Naive B cell (primary cell): Measurements from ENCODE around the gene TRMU. TPM values are rescaled to one million over a fixed set of nuclear protein-coding genes. Genes with fewer than 3 reads are reported as not detected.

ENCODE experiments used
- ATAC-seq, 2 donors: fragments of 150-1000 bp; cut with Tn5 transposase; 2 replicates each; pipeline ENCODE4 v1.10.0; 2021; ENCODE audit warnings: low read depth in 2 of 2, mild to moderate bottlenecking in 2 of 2, moderate library complexity in 2 of 2
- DNase-seq: peaks from one replicate; pipeline ENCODE4 v3.0.0; 2022
- H3K27ac Mint-ChIP-seq, 6 donors: one replicate each; pipeline ENCODE4 v1.8.0; 2020 to 2022; ENCODE audit warnings: mild to moderate bottlenecking in 6 of 6, mixed read lengths in 6 of 6, moderate library complexity in 5 of 6, inconsistent platforms in 2 of 6
- H3K27me3 Mint-ChIP-seq, 3 donors: one replicate each; pipeline ENCODE4 v1.8.0; 2021 to 2022; ENCODE audit warnings: mixed read lengths in 3 of 3, mild to moderate bottlenecking in 1 of 3
- H3K36me3 Mint-ChIP-seq, 2 donors: one replicate each; pipeline ENCODE4 v1.8.0; 2020 to 2022; ENCODE audit warnings: mixed read lengths in 2 of 2, inconsistent platforms in 1 of 2, mild to moderate bottlenecking in 1 of 2
- H3K4me1 Mint-ChIP-seq, 3 donors: one replicate each; pipeline ENCODE4 v1.8.0; 2020 to 2022; ENCODE audit warnings: mixed read lengths in 3 of 3, inconsistent platforms in 1 of 3, mild to moderate bottlenecking in 1 of 3, moderate library complexity in 1 of 3
- H3K4me3 Mint-ChIP-seq, 8 donors: one replicate each; pipeline ENCODE4 v1.8.0; 2020 to 2022; ENCODE audit warnings: mild to moderate bottlenecking in 8 of 8, mixed read lengths in 8 of 8, moderate library complexity in 8 of 8, inconsistent platforms in 2 of 8
- H3K9me3 Mint-ChIP-seq, 7 donors: one replicate each; pipeline ENCODE4 v1.8.0; 2020 to 2022; ENCODE audit warnings: mixed read lengths in 7 of 7, mild to moderate bottlenecking in 5 of 7, inconsistent platforms in 2 of 7, moderate library complexity in 1 of 7
- polyA plus RNA-seq, 6 donors: library from polyadenylated mRNA; unstranded; fragments of 300-500 nt; fragmentation: Illumina TruSeq; gene quantifications; one replicate each; pipeline ENCODE4 v1.2.3, GENCODE V29; 2021; ENCODE audit warnings: low read depth in 6 of 6

The TRMU gene
- polyA plus RNA-seq, 6 donors from 2014 or later, result 11.1 to 24.6 (median 17.4) TPM

DNA sequence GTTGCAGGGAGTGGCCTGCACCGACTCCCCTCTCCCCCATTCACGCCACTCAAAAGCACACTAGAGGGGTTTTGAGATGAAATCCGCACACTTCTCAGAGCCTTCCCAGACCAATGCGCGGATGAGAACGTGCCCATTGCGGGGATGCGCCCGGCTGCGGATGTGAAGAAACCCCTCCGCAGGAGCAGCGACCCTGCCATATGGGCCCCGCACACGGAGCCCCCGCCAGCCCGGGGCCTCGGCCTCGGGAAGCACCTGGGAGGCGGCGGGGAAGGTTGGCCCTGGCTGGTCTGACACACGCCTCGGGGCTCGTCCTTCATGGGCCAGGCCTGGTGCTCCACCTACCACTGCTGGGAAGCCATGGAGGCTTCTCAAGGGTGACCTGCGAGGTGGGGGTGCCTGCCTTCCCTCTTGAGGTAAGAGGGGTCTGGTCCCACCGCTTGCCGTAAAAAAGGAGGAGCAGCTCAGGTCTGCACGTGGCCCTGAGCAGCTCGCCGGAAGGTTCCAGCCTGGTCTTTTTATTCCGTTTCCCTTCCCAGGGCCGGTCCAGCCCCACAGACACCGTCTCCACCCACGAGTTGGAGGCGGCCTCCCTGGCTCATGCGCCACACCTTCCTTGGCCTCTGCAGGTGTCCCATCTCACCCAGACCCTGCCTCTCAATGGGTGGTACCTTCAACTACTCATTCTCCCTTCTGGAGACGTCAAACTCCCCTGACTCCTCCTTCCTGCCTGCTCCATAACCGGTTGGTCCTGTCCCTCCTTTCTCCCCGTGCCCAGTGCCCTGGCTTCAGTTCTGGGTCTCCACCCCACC lies 39.4 kb downstream of the TRMU start:
- H3K4me3 Mint-ChIP-seq, result peak overlapping the region in 4 of 8 donors; percentile 5 to 70 (median 48)
- no peak for ATAC-seq
- H3K27ac Mint-ChIP-seq, result peak overlapping the region in 4 of 6 donors; percentile 16 to 95 (median 50)

DNA sequence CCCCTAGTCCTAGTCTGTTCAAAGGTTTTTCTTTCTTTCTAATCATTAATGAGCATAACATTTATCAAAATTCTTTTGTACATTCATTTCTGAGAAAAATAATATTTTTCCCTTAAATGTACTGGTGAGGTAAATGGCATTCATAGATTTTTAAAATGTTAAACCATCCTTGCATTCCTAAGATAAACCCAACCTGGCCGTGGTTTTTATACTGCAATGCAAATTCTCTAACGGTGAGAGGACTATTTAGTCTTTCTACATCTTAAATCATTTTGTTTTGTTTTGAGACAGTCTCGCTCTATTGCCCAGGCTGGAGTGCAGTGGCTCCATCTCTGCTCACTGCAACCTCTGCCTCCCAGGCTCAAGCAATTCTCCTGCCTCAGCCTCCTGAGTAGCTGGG lies 40.6 kb downstream of the TRMU start:
- peak overlapping the region in 1 of 8 donors; percentile 5 for H3K4me3 Mint-ChIP-seq
- H3K27me3 Mint-ChIP-seq, result peaks cover 4 to 52% (median 34%) of the 10 kb centered on the region in 3 donors
- peaks cover 32 to 51% of the 10 kb centered on the region in 2 donors for H3K36me3 Mint-ChIP-seq

More for the DNA sequence above, 39.4 kb downstream of the TRMU start:
- Mint-ChIP-seq H3K36me3 (peaks cover 20 to 46% of the 10 kb centered on the region in 2 donors), H3K27me3 (peaks cover 4 to 47% (median 34%) of the 10 kb centered on the region in 3 donors), H3K9me3 (peaks cover 9 to 18% (median 12%) of the 10 kb centered on the region in 7 donors), H3K4me1 (peaks cover 10 to 25% (median 20%) of the 10 kb centered on the region in 3 donors)
- DNase-seq, result no peak

DNA sequence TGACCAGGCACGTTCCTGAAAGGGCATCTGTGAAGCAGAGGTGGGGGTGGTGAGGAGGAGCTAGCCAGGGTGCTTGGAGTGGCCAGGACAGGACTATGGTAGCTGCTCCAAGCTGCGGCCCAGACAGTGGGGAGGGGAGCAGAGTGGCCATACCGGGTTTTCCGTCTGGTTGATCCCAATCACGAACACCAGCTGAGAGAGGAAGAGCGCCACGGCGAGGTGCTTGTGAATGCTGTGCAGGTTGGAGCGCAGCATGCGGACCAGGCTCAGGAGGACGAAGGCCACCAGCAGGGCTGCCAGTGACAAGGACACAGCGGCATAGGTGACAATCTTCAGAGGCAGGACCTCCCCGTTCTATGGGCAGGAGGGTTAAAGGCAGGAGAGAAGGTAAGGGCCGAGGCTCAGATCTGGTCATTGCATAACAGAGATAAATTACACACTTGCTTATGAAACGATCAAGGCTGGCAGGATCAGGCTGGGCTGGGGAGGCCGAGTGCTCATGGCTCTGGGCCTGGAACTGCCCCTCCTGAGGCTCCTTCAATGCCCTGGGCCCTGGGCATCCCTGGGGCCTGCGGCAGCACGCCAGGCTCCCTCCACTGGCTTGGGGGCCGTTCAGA lies 41.5 kb downstream of the TRMU start:
- peaks cover 33 to 46% of the 10 kb centered on the region in 2 donors for H3K36me3 Mint-ChIP-seq
- no peak for DNase-seq
- peaks cover 4 to 22% (median 13%) of the 10 kb centered on the region in 3 donors for H3K4me1 Mint-ChIP-seq
- ATAC-seq, result no peak
- H3K27ac Mint-ChIP-seq, result peak overlapping the region in 1 of 6 donors; percentile 30
- H3K27me3 Mint-ChIP-seq, result peaks cover 4 to 45% (median 26%) of the 10 kb centered on the region in 3 donors
- H3K9me3 Mint-ChIP-seq, result peaks cover 9 to 18% (median 12%) of the 10 kb centered on the region in 7 donors
- no peak overlapping the region for H3K4me3 Mint-ChIP-seq

More for the DNA sequence above, 40.6 kb downstream of the TRMU start:
- ATAC-seq (no peak), DNase-seq (no peak)
- H3K9me3 Mint-ChIP-seq, result peaks cover 9 to 18% (median 12%) of the 10 kb centered on the region in 7 donors
- no peak overlapping the region for H3K27ac Mint-ChIP-seq
- peaks cover 10 to 25% (median 20%) of the 10 kb centered on the region in 3 donors for H3K4me1 Mint-ChIP-seq

DNA sequence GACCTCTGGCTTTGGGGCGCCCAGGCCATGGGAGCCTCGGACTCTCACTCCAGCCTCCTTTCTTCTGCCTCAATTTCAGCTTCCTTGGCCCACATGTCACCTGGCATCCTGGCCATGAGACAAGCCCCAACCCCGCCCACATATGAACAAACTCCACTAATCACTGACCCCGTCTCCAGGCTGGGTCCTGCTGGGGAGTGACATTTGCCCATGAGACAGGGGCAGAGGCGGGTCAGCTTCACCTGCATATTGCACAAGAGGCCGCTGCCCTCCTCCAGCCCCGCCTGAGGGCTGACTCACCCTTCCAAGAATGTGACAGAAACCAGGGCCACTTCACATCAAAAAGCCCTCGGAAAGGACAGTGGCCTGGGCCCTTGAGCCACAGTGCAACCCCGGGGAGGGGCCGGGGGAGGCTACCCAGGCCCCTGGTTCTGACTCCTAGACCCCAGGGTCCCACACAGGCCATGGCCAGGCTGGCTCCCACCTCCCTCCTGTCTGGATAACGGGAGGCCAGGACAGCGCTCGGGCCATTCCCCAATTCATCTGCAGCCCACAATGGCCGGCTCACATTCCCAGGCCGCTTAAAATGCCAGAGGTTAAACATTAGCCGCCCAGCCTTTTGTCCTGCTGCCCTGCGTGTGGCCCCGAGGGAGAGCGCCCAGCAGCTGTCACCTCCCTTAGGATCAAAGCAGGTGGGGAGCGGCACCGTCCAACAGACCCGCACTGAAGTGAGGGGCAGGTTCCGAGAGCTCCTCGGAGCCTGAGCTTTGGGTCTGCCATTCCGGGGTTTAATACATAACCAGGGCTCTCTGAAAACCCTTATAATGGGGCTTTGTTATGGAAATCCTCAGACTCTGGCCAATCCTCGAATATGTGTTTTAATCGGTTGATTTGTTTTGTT lies 42.3 kb downstream of the TRMU start:
- ATAC-seq (no peak), DNase-seq (no peak)
- Mint-ChIP-seq H3K9me3 (peaks cover 9 to 21% (median 15%) of the 10 kb centered on the region in 7 donors), H3K4me3 (no peak overlapping the region), H3K27me3 (peaks cover 4 to 40% (median 19%) of the 10 kb centered on the region in 3 donors), H3K4me1 (peaks cover 4 to 19% (median 9%) of the 10 kb centered on the region in 3 donors), H3K27ac (no peak overlapping the region), H3K36me3 (peaks cover 38 to 44% of the 10 kb centered on the region in 2 donors)

DNA sequence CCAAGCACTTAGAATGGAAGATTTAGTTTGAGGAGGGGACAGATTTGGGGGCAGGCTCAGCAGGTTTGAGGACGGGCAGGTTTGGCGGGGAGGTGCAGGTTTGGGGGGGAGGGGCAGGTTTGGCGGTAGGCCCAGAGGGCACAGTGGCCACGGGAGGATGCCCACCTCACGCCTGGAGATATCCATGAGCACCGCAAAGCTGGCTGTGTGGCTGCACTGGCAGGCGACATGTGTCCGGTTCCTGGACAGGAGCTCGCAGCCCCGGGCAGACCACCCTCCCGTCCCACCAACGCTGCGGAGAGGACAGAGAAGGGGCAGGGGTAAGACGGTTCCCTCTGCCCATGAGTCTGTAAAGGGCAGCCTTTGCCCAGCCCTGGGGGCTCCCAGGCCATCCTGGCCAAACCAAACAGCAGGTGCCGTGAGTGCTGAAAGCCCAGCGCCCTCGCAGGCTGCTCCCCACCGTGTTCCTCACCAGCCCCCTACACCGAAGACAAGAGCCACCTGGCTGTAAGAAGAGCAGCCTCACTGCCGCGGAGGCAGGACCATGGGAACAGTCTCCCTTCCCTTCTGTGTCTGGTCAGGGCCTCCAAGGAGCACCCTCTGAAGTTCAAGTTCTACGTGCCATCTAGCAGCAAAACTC lies 43.0 kb downstream of the TRMU start:
- Mint-ChIP-seq H3K36me3 (peaks cover 42 to 45% of the 10 kb centered on the region in 2 donors), H3K27ac (no peak overlapping the region), H3K4me1 (peaks cover 4 to 15% (median 6%) of the 10 kb centered on the region in 3 donors), H3K4me3 (no peak overlapping the region), H3K27me3 (peaks cover 4 to 37% (median 15%) of the 10 kb centered on the region in 3 donors), H3K9me3 (peaks cover 9 to 25% (median 15%) of the 10 kb centered on the region in 7 donors)
- no peak for DNase-seq
- ATAC-seq, result no peak

DNA sequence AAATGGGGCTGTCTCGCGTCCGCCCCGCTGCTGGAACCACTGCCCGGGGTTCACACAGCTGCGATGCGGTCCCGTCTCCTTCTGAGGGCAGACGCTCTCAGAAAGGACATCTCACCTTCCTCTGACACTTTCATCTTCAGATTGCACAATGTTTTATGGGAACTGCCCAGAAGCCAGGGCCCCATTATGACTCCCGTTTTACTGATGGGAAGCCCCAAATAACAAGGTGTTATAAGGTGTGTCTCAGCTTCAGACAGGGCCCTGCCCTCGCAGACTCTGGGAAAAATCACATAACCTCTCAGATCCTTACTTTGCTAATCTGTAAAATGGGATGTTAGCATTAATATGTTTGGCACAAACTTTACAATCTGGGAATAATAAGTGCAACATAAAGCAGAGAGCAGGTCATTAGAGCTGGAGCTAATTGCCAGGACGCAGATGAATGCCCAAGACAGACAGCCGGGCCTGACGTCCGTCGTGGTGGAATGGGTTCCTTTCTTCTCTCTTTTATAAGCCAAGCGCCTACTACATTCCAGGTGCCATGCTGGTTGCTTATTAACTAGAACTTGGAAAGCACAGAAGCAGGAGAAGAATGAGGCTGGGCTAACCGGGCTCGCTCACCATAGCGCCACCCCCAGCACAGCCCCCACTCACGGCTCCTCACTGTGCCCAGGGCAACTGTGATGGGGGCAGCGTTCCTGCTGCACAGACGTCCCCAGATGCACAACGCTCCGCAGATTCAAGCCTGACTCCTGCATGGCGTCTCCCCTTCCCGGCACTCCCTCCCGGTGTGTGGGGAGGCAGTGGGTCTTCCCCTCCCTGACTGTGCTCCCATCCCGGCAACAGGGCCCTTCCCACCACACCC lies 43.8 kb downstream of the TRMU start:
- DNase-seq (no peak), ATAC-seq (no peak)
- H3K36me3 Mint-ChIP-seq, result peaks cover 42 to 45% of the 10 kb centered on the region in 2 donors
- H3K27ac Mint-ChIP-seq, result peak overlapping the region in 1 of 6 donors; percentile 43
- peaks cover 4 to 29% (median 15%) of the 10 kb centered on the region in 3 donors for H3K27me3 Mint-ChIP-seq
- no peak overlapping the region for H3K4me3 Mint-ChIP-seq
- peaks cover 9 to 25% (median 15%) of the 10 kb centered on the region in 7 donors for H3K9me3 Mint-ChIP-seq
- H3K4me1 Mint-ChIP-seq, result peaks cover 4 to 8% (median 6%) of the 10 kb centered on the region in 3 donors

GRCh38 chr22:46380069-46380468 lies 44.6 kb downstream of the TRMU start:
- peaks cover 42% of the 10 kb centered on the region in 2 donors for H3K36me3 Mint-ChIP-seq

GRCh38 chr22:46380581-46380980 lies 45.1 kb downstream of the TRMU start:
- H3K4me1 Mint-ChIP-seq, result peaks cover 0 to 4% (median 0%) of the 10 kb centered on the region in 3 donors
- peak overlapping the region in 1 of 6 donors; percentile 20 for H3K27ac Mint-ChIP-seq
- DNase-seq (no peak), ATAC-seq (no peak)
- H3K4me3 Mint-ChIP-seq, result no peak overlapping the region
- H3K27me3 Mint-ChIP-seq, result peaks cover 4 to 16% (median 6%) of the 10 kb centered on the region in 3 donors
- peaks cover 37 to 39% of the 10 kb centered on the region in 2 donors for H3K36me3 Mint-ChIP-seq
- H3K9me3 Mint-ChIP-seq, result peaks cover 9 to 23% (median 15%) of the 10 kb centered on the region in 7 donors

More at GRCh38 chr22:46380069-46380468, 44.6 kb downstream of the TRMU start:
- no peak for ATAC-seq
- Mint-ChIP-seq H3K4me3 (peak overlapping the region in 1 of 8 donors; percentile 47), H3K9me3 (peaks cover 9 to 25% (median 15%) of the 10 kb centered on the region in 7 donors), H3K4me1 (peaks cover 3 to 6% (median 4%) of the 10 kb centered on the region in 3 donors), H3K27me3 (peaks cover 4 to 22% (median 11%) of the 10 kb centered on the region in 3 donors), H3K27ac (peak overlapping the region in 2 of 6 donors; percentile 20 to 43)
- no peak for DNase-seq

DNA sequence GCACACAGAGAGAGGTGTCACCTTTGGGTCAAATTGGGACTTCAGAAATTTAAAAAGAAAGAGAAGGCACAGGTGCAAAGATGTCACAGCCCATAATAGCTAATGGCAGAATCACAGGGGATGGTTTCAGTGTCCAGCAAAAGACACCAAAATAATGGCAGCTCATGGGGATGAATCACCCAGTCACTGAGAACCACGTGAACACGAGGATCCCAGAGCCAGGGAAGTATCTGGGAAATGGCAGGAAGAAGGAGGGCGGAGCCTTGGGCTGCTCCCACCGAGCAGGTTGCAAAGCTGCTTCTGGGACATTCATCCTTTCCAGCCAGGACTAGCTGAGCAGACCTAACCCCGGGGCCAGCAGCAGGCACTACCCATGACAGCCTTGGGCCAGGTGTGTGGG lies 45.6 kb downstream of the TRMU start:
- no peak for ATAC-seq
- Mint-ChIP-seq H3K27me3 (peaks cover 0 to 11% (median under 1%) of the 10 kb centered on the region in 3 donors), H3K36me3 (peaks cover 31 to 34% of the 10 kb centered on the region in 2 donors), H3K4me3 (no peak overlapping the region), H3K4me1 (no peaks in the 10 kb centered on the region), H3K9me3 (peaks cover 4 to 17% (median 10%) of the 10 kb centered on the region in 7 donors), H3K27ac (no peak overlapping the region)
- DNase-seq, result no peak

- ATAC-seq, result no peak
- DNase-seq, result no peak
- Mint-ChIP-seq H3K27ac (no peak overlapping the region), H3K9me3 (peaks cover under 1 to 12% (median 5%) of the 10 kb centered on the region in 7 donors), H3K27me3 (peaks cover 0 to 8% (median 0%) of the 10 kb centered on the region in 3 donors), H3K36me3 (peaks cover 25 to 31% of the 10 kb centered on the region in 2 donors), H3K4me3 (no peak overlapping the region), H3K4me1 (no peaks in the 10 kb centered on the region)
These were observed 46.2 kb downstream of the TRMU start for GRCh38 chr22:46381731-46382130.

DNA sequence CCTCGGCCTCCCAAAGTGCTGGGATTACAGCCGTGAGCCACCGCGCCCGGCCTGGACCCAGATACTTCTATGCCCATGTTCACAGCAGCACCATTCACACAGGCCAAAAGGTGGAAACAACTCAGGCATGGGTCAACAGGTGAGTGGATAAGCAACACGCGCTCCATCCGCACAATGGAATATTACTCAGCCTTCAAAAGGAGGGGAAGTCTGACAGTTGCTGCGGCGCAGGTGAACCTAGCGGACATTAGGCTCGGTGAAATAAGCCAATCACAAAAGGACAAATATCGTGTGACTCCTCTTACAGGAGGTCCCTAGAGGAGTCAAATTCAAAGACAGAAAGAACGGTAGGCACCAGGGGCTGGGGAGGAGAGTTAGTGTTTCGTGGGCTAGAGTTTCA lies 47.0 kb downstream of the TRMU start:
- H3K4me3 Mint-ChIP-seq, result no peak overlapping the region
- ATAC-seq, result no peak
- no peaks in the 10 kb centered on the region for H3K4me1 Mint-ChIP-seq
- peaks cover 18 to 24% of the 10 kb centered on the region in 2 donors for H3K36me3 Mint-ChIP-seq
- peaks cover 0 to 7% (median 1%) of the 10 kb centered on the region in 7 donors for H3K9me3 Mint-ChIP-seq
- peaks cover 0 to 5% (median 0%) of the 10 kb centered on the region in 3 donors for H3K27me3 Mint-ChIP-seq
- H3K27ac Mint-ChIP-seq, result peak overlapping the region in 2 of 6 donors; percentile 25 to 39
- DNase-seq, result no peak
